Epithelial cell of prostate (primary cell): ENCODE results near the gene CCDC93.
A peak's percentile ranks its signal among the peaks of the same experiment; 100 is the strongest.

ENCODE experiments used
- DNase-seq: peaks from one replicate; pipeline ENCODE4 v3.0.0-alpha.2; 2011; ENCODE audit warnings: low read depth, low spot score
- H3K27ac ChIP-seq: fragments of 450-650 bp; 2 replicates; pipeline ENCODE4 v1.5.1; 2017; ENCODE audit warnings: mild to moderate bottlenecking

CCDC93 gene, protein sequence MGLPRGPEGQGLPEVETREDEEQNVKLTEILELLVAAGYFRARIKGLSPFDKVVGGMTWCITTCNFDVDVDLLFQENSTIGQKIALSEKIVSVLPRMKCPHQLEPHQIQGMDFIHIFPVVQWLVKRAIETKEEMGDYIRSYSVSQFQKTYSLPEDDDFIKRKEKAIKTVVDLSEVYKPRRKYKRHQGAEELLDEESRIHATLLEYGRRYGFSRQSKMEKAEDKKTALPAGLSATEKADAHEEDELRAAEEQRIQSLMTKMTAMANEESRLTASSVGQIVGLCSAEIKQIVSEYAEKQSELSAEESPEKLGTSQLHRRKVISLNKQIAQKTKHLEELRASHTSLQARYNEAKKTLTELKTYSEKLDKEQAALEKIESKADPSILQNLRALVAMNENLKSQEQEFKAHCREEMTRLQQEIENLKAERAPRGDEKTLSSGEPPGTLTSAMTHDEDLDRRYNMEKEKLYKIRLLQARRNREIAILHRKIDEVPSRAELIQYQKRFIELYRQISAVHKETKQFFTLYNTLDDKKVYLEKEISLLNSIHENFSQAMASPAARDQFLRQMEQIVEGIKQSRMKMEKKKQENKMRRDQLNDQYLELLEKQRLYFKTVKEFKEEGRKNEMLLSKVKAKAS

DNA sequence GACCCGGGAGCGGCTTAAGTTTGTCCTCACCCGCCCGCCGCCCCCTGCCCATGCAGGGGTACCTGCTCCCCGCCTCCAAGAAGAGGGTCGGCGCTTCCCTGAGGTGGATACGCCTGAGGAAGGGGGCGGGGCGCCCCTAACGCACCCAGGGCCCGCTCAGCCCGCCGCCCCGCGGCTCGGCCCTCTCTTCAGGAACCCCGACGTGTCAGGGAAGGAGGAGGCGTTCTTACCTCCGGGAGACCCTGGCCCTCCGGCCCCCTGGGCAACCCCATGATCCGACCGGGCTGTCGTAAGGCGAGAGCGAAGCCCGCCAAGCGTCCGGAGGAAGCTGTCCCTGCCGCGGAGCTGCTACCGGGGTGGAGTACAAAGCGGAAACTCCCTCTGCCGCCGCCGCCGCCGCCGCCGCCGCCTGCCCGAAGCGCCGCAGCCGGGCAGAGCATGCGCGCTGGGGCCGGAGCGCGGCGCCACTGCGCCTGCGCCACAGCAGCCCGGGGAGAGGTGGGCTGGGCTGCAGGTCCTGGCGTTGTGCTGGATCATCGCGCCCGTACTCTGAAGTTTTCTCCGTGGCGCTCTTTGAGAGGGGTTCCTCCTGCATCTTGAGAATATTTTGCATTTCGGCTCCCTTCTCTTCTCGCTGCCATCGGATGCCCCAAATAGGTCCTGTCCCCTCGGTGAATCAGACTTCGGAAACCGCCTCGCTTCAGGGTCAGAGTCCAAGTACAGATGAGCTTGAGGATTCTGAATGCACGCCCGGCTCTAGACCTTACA is at the start of gene CCDC93:
Gene CCDC93 (minus strand): TSS at position 347 of the 768 bp plus-strand sequence. CDS start 75 bp downstream, at position 272.
- peak within 1 kb of the TSS; percentile 69 for H3K27ac ChIP-seq
- DNase-seq: peak; percentile 33

DNA sequence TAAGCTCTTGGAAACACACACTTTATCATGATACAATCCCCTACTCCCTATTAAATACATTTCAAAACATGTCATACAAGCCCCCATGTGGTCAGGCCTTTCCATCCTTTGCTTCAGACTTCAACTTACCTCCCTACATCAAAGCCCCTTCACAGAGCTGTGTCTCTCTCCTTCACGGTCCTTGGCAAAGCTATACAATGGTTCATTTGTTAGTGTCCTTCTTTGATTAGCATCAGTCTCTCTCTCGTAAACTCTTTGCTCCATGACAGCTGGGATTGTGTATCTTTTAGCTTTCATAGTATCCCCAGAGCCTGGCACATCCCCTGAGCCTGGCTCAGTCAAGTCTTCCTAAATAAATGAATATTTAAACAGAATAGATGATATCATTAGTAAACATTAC is 48.8 kb upstream of the CCDC93 start:
- no peak overlapping the region for H3K27ac ChIP-seq

DNA sequence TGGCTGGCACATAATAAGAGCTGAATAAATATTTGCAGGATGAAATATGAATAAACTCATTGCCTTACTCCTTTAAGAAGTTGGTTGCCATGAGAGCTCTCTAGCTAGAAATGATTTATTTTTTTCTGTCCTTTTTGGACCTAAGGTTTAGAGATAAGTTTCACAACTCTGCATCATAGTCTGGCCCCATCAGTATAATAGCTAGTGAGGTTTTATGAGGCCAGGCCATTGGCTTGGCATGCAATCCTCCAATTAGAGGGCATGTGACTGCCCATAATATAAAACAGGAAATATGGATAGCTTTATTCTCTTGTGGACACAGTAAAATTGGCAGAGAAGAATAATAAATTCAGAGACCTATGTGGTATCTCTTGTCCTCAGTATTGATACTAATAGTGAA is 48.2 kb upstream of the CCDC93 start:
- no peak for DNase-seq
- no peak overlapping the region for H3K27ac ChIP-seq

More for the DNA sequence above, 48.8 kb upstream of the CCDC93 start:
- no peak for DNase-seq

DNA sequence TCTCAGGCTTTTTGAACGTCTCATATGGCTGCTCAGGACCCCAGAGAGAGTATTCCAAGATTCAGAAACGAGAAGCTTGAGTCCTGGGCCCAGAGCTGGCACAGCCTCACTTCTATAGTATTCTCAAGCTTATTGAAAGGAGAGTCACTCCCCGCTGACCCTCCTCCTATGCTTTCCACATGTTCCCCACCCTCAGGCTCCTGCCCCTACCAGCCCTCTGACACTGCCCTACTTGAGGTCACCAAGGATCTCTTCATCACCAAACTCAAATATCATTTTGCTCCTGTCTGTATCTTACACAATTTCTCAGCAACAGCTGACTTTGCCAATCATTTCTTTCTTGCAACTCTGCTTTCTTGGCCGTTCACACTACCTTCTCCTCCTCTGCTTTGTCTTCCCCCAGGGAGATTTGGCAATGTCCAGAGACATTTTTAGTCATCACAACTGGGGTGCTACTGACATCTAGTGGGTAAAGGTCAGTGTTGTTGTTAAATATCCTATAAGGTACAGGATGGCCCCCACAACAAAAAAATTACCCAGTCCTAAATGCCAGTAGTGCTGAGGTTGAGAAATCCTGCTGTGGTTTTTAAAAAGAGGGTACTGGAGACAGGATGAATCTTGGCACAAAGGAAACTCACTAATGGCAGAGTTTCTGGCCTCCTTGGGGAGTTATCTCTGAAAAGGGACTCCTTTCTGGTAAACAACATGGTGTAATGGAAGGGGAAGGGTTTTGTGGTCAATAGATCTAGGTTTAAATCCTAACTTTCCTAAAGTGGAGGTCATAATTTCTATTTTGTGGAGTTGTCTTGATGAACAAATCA is 47.5 kb upstream of the CCDC93 start:
- DNase-seq: no peak
- no peak overlapping the region for H3K27ac ChIP-seq

DNA sequence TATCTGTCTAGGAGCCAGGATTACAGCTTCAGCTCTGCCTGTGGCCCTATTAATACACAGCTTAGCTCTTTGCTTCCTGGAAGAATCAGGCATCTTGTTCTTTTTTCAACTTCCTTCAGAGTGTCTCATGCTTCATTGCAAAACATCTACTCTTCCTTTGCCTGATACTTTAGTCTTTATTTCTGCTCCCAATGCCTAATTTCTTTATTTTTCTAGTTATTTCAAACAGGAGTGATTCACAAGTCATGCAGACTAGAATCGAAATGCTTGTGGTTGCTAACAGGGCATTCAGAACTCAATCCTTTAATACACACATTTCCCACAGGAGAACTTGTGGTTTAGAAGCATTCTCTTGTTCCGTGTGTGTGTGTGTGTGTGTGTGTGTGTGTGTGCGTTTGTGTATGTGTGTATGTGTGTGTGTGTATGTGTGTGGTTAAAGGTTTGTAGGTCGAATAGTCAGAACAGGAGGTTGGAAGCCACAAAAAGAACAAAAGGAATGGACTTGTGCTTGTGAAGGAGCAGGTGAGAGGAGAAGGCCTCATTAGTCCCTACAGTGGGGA is 46.1 kb upstream of the CCDC93 start:
- H3K27ac ChIP-seq: no peak overlapping the region

DNA sequence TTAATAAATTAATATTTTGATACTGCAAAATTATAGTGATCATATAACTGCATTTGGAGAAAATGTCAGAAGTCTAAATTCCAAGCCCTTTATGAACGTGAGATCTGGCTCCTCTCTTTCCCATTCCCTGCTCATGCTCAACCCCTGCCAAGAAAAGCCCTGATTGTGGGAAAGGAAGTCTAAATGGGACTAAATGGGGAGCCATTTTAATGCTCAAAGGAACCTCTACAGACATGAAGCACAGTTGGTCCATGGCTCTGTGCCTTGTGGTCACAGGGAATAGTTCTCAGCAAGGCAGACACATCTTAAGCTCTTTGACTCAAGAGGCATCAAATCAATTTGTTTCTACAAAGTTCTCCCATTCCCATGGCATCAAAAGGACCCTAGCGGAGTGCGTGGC is 45.1 kb upstream of the CCDC93 start:
- H3K27ac ChIP-seq: no peak overlapping the region
- DNase-seq: no peak

More for the DNA sequence above, 46.1 kb upstream of the CCDC93 start:
- DNase-seq: no peak

DNA sequence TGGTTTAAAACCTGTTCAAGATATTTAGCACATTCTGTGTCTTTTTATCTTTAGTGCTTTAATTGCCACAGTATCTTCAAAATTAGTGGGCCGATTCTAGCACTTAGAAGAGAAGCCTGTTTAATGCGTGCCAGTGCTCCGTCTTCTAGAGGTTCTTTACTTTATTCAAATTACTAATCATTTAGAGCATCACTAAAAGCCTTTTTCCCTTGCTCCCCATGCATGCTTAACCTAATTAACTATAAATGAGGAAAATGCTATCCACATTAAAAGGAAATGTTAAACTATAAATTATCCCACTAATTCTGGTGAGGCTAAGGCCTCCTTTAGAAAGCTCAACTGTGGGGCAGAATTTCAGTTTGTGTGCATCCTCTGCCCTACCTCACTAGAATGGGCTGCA is 42.9 kb upstream of the CCDC93 start:
- no peak for DNase-seq
- H3K27ac ChIP-seq: no peak overlapping the region

DNA sequence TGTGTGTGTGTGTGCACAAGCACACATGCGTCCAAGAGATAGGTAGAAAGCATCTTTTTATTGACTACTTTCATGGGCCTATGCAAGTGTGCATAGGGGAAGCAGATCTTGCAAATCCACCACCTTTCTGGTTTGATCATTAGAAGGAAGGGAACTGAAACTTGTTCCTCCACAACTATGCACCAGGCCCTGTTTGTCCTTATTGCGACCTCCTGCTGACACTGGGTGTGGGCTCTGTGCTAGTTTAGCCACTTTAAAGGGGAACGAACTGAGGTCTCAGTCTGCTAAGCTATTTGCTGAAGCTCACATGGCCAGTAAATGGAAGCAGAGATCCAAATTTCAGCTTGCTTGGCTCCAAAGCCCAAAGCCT is 42.3 kb upstream of the CCDC93 start:
- no peak overlapping the region for H3K27ac ChIP-seq
- DNase-seq: no peak

DNA sequence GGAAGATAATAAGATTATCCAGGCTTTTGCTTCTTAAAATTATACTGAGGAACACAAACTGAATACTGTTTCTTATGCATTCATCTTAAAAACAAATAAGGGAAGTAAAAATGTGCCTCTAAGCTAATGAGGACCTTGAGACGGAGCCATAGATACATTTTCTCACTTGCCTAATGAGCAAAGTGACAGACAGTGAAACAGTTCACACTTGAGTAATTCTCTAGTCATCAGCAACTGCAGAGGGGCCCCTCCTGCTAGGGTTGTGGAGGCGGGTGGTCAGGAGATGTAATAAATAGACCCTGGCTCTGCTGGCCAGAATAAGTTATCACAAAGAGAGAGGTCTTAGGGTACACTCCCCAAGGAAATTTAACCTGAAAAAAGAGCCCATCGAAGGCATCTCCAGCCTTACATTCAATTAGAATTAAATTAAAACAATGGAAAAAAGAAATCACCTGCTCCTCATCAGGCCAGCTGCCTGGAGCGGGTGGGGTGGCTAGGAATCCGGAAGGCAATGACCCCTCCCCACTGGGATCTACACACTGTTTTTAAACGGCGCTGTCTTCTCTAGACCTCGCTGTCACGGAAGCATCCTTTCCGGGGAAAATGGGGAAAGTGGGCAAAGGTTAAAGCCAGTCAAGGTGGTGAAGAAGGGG is 41.8 kb upstream of the CCDC93 start:
- DNase-seq: no peak
- H3K27ac ChIP-seq: no peak overlapping the region

DNA sequence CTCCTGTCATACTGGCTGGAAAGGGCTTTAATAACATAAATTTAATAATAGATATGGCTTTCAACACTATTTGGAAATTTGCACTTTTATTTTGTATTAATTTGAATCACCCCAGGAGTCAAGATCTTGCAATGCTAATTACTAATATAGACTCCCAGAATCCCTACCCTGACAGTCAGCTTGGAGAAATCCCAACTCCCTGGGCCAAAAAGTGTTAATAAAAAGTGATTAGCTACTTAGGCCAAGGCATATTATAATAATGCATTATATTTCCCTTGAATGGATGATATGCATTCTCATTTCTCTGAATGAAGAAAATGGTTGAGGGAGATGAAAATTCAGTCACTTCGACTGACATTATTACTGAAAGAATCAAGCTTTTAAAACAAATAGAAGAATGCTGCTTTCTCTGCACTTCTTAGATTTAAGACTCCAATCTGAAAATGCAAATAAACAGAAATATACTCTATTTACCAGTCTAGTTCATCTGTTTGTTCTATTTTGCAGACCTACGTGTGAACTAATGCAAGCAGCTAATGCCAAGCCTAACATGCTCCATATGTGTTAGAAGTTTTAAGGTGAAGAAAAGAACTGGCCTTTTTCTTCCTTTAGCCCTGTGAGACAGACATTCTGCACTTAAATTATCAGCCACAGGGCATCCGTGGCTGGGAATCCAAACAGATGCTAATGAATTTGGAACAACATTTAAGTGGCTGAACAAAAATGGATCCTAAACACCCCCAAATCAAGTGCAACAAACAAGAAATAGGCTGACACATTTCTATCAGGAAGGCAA is 40.5 kb upstream of the CCDC93 start:
- H3K27ac ChIP-seq: no peak overlapping the region
- DNase-seq: no peak

DNA sequence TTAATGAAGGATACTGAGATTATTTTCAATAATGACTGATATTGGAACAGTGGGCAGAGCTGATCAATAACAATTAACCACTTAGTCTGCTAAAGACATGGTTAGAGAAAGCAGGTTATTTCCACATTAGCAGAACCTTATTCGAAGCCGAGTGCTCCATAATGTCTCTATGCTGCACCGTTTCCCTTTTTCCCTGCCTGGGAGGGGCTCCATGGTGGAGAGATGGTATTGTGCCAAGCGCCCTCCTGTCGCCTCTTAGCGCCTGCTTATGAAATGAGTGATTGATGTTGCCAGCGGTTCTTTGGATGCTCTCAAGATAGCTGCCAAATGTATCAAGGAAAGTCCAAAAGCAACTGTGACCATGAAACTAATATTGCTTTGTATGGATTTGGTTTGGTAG is 39.8 kb upstream of the CCDC93 start:
- DNase-seq: no peak

DNA sequence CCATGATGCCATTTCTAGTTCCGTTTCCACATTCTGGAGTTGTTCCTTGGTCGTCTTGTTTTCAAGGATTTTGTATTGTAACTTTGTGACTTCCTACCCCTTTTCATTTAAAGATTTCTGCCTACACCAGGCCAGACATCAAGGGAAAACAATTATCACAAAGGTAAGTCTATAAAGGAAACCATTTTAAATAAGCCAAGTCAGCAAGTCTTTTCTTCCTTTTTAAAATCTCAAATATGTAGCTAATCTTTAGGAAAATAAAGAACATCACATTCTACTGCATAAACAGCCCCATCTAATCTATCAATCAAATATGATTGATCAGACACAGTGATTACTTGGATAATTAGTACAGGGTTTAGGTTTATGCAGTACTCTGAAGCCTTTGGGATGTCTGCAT is 38.6 kb upstream of the CCDC93 start:
- DNase-seq: no peak
- H3K27ac ChIP-seq: no peak overlapping the region

More for the DNA sequence above, 39.8 kb upstream of the CCDC93 start:
- H3K27ac ChIP-seq: no peak overlapping the region

DNA sequence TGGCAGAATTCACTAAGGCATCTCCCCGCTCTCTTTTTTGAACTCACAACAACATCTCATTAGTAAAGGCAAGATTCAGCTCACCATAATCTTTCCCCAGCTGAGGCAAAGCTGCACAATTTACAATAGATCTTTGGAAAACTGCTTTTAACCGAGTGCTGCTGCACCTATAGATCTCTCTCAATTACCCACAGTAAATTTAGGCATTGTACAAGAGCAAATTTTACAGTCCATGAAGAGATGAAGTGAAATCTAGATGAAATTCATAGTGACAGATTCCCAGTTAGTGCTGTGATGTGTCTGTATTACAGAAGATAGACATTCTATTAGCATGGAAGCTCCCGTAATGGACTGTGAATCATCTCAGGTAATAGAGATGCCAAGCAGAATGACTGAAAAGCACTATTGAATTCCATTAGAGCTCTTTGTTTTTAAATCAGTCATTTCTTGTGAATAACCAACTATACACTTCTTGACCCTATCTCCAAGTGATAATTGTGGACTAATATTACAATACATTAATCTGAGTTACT is 38.0 kb upstream of the CCDC93 start:
- DNase-seq: no peak
- no peak overlapping the region for H3K27ac ChIP-seq

DNA sequence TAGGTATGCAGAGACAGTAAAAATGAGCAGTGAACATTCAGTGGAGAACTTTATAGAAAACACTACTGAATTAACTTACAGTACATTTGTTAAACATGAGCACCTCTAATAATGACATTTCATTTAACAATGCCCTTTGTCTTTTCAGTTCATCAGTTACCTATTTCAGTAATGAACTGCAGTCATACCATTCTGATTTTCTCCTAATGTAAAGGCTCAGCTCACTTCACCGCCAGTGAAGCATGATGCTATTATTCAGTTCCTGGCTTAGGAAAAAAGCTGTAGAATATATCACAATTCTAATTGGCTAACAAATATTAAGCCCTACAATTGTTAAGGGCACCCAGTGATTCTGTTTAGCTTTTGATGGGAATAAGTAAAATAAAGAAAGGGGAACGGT is 37.1 kb upstream of the CCDC93 start:
- no peak for DNase-seq
- no peak overlapping the region for H3K27ac ChIP-seq

DNA sequence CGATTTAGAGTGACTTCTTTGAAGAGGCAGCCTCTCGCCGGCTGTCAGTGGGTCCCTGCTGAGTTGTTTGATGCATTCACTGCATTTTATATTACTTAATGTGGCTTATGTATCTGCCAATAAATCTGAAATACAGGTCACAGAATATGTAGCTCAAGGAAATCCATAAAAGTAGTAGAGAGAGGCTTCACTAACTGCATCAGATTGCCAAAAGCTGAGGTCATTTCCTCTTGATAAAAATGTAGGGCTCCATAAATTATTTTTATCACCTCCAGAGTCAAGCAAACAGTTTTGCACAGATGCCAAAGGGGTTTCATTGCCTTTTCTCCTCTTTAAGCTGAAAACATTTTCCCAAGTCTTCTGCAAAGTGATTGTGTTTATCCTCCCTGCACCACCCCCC is 36.5 kb upstream of the CCDC93 start:
- H3K27ac ChIP-seq: no peak overlapping the region
- DNase-seq: no peak

DNA sequence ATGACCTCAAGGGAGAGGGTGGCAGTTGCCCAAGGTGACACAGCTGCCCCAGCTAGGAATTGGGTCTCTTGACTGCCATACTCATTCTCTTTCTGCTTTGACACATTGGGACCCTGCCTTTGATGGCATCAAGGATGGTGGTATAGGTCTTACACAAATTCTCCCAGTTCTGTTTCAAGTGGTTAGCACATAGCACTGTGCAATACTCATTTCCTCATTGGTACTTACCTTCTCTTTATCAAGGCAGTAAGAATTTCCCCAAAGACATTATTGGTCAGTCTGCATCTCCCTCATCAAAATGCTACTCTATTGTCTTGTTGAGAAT is 35.9 kb upstream of the CCDC93 start:
- no peak for DNase-seq
- H3K27ac ChIP-seq: no peak overlapping the region

DNA sequence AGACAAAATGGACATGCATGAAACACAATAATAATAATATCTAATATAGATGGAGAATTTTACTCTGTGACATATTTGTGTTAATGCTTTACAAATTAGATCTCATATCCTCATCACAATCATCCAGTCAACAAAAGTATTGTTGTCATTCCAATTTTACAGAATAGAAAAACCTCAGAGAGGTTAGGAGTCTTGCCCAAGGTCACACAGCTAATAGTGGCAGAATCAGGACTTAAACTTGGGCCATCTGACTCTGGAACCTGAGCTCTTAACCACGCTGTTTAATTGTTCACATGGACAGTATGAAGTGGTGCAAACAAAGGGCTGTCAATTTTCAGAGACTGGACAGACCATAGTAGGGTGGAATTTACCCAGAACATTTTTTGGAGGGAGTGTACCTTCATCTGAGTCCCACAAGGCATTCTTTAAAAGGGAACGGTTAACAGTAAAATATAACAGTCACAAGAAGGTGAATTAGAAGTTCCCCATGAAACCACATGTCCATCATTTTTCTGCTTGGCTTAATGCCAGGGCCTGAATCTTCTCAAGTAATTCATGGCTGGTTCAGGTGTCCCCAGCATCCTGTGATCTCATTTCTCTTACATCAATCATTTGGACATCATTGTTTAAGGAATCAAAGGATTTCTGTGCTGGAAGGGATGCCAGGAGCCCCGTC is 35.4 kb upstream of the CCDC93 start:
- no peak for DNase-seq
- no peak overlapping the region for H3K27ac ChIP-seq

DNA sequence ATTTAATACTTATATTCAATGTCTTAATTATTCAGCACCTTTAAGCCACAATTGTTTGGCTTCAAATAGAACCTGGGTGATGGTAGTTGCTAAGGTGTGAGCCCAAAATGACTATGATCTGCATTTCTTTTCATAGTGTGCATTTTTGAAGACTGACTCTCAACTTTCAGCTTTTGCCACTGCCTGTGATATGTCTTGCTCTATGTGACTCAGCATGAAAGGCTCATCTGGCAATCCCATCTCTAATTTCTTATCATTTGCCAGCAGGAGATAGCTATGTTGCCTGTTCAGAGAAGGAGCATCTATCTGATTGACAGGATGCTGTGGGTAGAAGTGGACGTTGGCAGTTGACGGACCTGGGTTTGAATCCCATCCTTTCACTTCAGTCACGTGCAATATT is 34.5 kb upstream of the CCDC93 start:
- no peak for DNase-seq
- no peak overlapping the region for H3K27ac ChIP-seq
